Islet of Langerhans (tissue), 1 donor: Measurements from ENCODE around the gene TMEM200A.
"Not testable (repeated sequence)": the region's sequence is repeated elsewhere in the genome, so short reads cannot be mapped to it uniquely, and the experiment has no call there.

Source experiments
- FAIRE-seq: peaks from one replicate; lab custom pipeline; 2011; peaks lifted over from hg19 to GRCh38; lab: Jason Lieb, UNC

The TMEM200A gene

DNA sequence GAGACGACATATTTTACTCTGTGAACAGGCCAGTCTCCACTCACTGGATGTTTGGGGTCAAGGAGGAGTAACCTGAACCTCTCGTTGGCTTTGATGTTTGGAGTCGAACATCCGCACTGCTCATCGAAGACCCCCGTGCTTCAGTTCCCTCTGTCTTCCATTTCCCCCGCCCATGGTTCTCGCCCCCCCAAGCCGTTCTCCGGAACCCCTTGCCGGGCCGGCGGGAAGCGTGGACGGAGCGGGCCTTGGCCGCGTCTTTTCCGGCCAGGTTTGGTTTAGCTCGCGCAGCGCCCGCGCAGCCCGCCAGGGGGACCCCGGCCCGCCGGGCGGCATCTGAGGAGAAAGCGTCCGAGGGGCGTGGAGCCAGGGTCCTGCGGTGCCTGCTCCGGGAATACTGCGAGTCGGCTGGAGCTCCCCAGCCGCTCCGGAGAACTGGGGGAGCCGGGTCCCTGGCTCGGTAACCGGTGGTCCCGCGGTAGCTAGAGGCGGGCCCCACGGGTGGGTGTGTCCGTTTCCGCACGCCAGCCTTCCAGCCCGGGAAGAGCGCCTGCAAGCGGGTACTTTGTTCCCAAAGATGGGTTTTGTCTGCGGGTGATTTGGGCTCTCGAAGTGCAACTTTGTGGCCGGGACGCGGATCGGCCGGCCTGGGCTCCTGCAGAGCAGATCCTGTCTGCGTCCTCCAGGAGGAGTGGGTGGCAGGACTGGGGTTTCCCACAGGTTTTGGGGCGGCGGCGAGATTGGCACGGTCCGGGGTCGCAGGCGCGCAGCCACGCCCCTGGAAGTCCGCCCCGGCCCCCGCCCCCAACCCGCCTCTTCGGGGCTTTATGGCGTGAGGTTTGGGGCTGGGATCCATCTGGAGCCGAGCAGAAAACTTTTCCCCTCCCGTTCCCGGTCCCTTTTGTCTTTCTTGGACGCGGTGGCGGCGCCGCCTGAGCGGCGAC is at the start of gene TMEM200A:
TMEM200A (plus strand) TSS at position 852 of the 941 bp plus-strand sequence. CDS start 74,406 bp downstream, outside the sequence.
- no peak for FAIRE-seq

DNA sequence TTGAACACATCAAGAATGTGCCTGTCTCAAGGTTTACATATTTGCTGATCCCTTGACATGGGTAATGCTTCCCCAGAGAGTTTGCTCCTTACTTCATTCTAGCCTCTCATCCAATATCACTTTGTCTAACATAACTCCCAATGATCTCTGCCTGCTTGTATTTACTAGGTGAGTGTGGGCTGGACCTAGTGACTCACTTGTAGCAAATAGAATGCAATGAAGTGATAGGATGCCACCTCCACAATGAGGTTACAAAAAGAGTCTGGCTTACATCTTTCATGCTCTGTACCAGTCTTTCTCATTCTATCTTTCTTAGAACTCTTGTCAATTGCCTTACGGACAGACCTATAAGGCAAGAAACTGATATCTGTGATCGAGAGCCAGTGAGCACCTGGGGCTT is 44.9 kb upstream of the TMEM200A start:
- FAIRE-seq, result no peak

DNA sequence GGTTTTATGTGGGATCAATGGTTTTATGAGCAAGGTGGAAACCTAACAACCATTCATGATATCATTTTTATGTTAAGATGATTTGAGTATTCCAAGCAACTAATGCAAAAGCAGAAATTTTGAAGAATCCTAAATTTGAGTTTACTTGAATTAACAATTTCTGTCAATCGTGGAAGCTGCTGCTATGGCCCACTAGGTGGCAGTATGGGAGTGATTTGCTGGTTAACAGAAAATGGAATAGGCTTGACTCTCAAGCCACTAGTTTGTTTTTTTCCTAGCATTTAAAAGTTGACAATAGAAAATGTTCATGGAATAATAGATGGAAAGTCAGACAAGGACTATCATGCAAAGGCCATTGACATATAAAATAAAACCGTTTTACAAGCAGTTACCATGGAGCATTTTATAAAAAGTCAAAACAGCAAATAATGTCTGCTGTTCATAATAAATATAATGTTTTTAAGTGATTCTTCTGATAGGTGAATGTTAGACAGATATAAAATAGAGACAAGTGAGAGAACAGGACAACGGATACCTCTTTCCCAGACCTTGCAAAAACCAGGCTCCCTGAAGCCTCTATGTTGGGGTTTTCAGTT is 43.0 kb upstream of the TMEM200A start:
- peak; percentile 99 for FAIRE-seq

DNA sequence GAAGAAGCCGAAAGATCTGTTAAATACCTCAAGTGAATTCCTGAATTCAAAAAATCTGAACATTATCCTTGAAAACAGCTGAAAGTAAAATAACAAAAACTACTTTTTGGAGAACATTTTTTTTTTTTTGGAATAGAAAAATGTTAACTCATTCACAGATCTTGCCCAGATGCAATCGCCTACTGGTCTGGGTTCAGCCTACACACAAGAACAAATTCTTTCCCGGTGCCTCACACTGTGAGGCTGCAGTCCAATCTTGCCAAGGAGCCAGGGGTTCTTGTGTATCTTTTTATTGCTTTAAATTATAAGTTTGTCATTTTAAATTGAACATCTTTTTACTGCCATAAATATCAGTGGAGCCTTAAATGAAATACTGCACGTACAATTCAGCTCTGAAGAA is 41.2 kb upstream of the TMEM200A start:
- FAIRE-seq, result no peak

DNA sequence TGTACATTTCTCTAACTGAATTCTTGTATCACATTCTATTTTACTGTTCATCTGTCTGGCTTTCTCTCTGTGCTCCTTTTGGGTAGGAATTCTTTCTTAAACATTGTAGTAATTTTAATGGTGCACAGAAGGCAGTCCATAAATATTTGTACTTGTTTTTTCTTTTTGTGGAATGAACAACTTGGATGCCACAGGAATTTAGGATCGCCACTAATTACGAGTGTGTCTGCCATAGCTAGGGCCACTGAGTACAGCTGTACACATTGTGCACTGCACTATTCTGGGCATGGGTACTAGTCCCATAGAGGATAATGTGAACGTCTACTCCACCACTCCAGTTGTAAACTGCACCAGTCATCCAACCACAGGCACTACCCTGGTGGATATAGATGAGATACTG is 39.3 kb upstream of the TMEM200A start:
- no peak for FAIRE-seq

DNA sequence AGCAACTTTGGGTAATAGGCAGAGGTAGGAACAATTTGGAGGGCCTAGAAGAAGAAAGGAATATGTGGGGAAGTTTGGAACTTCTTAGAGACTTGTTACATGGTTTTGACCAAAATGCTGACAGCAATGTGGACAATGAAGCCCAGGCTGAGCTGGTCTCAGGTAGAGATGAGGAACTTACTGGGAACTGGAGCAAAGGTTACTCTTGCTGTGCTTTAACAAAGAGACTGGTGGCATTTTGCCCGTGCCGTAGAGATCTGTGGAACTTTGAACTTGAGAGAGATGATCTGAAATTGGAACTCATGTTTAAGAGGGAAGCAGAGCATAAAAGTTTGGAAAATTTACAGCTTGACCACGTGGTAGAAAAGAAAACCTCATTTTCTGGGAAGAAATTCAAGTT is 28.3 kb upstream of the TMEM200A start:
- no peak for FAIRE-seq

DNA sequence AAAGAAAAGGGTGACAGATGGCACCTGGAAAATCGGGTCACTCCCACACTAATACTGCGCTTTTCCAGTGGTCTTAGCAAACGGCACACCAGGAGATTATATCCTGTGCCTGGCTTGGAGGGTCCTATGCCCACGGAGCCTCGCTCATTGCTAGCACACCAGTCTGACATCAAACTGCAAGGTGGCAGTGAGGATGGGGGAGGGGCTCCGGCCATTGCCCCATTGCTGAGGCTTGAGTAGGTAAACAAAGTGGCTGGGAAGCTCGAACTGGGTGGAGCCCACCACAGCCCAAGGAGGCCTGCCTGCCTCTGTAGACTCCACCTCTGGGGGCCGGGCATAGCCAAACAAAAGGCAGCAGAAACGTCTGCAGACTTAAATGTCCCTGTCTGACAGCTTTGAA is 19.5 kb upstream of the TMEM200A start:
- not testable (repeated sequence) for FAIRE-seq

DNA sequence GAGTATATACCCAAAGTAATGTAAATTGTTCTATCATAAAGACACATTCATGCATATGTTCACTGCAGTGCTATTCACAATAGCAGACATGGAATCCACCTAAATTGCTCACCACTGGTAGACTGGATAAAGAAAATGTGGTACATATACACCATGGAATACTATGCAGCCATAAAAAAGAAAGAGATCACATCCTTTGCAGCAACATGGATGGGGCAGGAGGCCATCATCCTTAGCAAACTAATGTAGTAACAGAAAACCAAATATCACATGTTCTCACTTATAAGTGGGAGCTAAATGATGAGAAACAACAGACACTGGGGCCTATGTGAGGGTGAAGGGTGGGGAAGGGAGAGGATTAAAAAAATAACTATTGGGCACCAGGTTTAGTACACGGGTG is 11.5 kb upstream of the TMEM200A start:
- FAIRE-seq, result no peak

DNA sequence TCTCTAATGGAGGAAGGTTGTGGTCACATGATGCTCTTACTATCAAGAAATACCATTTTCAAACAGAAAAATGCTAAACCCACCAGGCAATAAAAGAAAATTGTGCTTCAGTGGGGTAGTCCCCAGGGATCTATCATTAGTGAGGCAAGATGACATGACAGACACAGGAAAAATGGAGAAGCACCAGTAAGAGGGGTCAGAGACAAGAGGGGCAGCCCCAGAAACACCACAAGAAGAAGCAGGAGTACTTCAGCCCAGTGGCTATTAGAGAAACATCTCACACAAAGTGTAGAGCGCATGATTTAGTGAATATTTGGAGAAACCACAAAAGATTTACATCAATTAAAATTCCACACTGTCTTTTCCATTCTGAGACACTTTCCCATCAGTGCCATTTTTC is 10.2 kb upstream of the TMEM200A start:
- FAIRE-seq, result no peak

DNA sequence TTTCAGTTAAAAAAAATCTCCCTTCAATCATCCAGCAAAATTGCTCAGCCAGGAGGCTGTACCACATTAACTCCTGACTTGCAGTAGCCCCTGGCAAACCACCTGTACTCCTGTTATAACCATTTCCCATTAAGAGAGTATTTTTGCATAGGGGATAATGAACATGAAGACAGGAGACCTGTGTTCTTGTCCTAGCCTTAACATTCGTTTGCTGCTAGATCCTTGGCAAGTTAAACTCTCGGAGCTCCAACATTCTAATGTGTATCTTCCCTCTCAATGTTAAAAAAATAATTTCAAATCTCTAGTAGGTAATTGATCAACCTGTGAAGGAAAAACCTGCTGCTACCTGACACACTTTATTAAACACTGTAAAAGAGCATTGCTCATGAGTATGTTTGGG is 8.4 kb upstream of the TMEM200A start:
- FAIRE-seq, result peak; percentile 94

DNA sequence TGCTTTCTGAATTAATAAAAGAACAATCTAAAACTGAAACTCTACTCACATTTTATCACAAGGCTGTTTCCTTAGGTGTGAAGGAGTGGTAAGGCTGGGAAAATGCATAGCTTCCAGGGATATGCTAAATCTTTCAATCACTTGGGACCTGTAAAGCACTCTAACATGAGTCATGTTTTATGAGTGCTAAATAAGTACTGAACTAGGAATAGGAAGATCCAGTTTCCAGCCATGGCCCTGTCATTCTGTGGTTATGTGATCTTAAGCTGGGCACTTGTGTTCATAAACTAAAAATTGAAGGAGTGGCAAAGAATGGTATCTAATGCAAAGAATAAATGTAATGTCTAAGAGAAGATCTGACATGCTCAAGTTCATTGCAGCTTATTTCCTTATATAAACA is 6.1 kb upstream of the TMEM200A start:
- peak; percentile 66 for FAIRE-seq

DNA sequence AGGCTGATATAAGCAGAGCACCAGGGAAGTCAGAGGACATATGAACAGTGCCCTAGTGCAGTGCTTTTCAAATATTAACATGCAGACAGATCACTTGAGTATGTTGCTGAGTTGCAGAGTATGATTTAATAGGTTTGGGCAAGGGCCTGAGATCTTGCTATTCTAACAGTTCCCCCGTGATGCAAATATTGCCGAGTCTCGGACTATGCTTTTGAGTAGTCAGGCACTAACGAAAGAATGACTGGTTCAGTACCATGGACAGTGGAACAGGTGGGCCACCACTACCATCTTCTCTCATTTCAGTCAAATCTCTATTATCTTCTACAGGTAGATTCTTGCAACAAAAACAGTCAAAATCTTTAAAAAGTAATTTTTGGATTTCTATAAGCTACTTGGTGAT is 3.7 kb upstream of the TMEM200A start:
- peak; percentile 94 for FAIRE-seq

DNA sequence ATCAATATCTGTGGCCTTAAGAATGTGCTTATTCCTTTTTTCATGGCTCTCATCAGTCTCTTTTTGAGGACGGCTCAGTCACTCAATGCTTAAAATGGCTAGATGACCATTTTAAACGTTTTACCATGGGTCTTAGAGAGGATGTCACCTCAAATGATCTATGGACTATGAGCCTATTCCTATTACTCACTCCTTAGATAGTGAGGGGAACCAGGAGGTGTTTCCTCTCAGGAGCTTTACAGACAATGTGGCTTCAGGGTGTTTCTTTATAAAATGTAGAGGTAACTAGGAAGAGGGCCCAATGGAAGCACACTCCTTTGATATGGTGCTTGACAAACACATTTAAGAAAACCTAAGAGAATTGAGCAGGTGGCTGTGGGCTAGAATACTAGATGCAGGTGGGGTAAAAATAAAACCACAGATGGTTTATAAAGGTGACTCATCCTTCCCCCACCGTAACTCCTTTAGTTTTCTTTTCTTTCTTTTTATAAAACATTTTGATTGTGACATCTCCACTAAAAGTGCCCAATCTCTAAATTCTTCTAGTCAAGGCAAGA is 1.5 kb upstream of the TMEM200A start:
- no peak for FAIRE-seq

DNA sequence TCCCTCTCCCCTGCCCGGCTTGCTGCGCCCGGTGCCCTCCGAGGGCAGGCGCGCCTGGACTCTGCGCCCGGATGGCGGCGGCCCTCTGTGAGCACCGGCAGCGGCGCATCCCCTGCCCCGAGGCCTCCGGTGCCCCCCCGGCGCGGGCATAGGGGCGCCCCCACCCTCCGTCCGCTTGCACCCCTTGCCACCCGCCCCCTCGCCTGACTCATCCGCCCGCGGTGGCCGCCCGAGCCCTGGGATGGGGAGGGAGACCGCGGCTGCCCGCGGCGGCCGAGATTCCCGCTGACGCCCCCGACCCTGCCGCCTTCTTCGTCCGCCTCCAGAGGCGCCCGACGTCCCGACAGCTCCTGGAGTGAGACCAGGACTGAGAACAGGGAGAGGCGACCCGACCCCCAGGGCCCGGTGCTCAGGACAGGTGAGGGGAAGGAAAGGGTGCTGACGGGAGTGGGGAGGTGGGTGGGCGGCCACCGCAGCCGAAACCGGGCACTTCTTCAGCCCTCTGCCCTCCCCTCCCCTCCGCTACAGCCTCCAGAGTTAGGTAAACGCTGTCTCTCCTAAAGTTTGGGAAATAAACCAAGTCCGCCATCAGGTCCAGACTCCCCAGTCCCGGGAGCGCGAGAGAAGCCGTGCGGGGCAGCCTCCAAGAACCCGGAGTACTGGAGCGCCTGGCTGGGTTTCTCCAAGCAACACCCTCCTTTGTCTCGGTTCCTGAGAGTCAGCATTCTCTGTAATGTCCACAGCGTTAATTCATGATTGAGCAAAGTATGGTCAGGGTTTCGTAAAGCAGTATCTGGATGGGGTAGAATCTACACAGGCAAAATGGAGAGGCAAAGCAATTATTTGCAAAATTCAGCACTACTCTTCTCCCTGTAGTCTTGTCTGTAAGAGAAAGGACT is 539 bp downstream of the TMEM200A start:
- peak; percentile 47 for FAIRE-seq

DNA sequence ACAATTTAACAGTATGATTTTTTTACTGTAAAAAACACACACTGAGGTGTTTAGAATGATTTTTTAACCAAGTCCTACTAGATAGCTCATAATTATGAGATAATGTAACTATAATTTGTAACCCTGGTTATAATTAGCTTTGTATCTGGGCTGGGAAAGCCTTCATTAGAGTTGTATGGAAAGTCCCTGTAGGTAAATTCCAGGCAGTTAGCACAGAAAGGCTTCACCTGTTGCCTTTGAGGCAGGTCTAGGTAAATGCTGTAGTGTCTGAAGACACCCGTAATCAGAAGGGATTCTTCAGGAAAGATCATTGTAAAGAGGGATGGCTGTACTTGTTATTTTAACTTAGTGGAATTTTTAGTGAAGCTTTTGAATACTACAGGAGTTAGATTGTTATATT is 1.9 kb downstream of the TMEM200A start:
- FAIRE-seq, result no peak

DNA sequence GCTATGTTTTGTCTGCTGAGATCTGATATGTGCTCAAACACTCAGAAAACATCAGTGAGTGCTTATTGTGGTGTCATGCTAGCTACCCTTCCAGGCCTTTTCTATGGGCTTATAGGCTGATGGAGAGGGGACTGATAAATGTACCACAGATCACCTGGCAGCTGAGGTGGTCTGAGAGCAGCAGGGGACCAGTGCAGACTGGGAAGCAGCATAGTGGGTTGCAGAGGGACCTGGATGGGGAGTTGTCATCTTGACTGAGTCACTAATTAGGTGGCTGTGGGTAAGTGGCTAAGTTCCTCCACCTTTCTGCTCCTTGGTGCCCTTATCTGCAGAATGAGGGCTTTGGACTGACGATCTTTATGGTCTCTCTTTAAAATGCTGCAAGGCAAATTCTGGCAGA is 2.8 kb downstream of the TMEM200A start:
- FAIRE-seq, result no peak

DNA sequence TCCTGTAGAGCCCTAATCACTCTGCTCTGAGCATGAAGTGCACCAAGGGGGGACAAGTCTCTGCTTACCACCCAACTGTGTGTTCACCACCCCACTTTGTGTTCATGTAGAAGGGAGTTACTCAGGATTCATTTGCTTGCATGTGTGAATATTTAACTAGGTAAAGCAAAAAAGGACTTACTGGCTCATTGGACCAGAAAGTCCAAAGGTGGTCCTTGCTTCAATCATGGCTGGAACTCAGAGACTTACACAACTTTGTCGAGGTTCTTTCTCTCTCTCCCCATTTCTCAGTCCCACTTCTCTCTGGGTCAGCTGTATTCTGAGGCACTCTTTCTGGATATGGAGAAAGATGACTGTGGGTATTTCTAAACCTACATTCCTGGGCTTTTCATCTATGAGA is 4.0 kb downstream of the TMEM200A start:
- no peak for FAIRE-seq

DNA sequence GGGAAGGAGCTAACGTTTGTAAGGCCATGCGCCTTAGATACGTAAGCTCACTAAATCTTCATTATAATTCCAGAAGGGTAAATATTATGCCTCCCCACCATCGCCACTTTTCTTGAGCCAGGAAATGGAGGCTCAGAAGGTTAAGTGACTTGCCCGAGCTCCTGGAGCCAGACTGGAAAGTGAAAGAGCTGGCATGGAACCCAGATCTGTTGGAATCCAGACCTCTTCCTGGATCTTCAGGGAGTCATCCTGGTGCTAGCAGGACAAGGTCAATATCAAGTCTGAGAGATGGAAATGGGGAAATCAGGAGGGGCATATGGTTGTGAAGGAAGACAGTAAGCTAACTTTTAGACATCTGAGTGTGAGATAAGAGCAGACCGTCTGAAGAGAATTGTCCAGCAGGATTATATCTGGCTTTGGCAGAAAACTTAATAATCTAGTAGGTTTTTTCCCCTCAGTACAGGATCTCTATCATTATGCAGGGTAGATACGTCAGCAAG is 6.2 kb downstream of the TMEM200A start:
- no peak for FAIRE-seq

DNA sequence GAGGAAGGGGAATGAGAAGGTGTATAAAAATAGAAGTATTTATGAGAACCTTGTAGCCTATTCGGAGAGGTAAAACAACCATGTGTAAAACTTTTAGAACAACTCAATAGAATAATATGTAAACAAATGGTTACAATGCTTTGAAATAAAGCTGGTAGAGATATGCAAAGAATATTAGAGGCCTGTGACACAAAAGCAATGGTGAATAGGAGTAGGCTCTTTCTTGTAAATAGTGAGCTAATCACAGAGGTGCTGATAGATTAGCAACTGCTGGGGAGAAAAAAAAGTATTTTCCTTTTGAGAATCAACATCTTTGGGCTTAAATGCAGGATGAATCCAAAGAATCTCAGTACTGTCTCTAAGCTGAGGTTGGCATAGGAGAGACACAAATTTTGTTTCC is 7.0 kb downstream of the TMEM200A start:
- FAIRE-seq, result no peak

DNA sequence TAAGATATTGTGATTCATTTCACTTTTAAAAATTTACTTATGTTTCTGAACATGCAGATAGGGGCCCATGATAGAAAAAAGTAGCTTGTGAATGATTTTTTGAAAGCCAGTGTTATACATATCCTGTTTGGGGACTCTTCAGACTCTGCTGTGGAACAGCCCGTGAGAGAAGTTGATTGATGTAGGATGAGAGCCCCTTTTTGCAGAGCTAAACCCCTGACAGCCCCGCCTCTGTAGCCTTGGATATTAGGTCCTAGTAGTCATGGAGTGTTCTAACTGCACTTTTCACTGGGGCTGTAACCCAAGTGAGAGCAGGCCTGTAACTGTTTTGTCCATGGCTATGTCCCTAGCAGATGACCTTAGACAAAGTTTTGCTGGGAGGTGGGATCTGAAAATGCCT is 8.2 kb downstream of the TMEM200A start:
- FAIRE-seq, result no peak

DNA sequence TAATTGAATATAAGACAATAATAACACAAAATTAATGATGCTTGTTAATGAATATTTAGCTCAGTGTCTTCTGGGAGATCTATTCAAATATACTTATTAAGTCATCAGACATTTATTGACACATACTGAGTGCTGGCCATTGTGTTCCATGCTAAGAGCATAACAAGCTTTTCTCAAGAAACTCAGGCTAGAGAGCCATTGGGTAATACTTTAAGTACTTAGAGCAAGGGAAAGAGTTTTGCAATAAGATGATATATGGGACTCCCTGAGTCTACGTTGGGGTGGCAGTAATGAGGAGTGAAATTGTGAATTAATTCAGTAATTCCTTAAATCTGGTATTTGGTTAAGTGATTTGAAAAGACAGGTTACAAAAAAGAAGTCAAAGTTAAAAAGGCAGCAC is 11.1 kb downstream of the TMEM200A start:
- peak; percentile 41 for FAIRE-seq

DNA sequence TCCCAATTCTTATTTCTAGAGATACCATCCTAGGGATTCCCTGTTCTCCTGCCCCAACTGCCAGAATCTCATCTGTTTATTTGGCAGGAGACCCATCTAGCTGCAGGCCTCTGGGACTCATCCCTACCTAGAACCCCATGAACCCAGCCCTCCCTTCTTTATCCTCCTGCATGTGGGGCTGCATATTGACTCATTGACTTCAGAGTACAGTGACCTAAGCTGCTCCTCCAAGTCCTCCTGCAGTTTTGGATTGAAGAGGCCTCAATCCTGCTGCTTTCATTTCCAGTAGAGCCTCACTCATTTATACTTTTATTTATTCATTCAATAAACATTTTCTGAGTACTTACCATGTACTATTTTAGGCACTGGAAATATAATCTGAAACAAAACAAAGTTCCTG is 11.6 kb downstream of the TMEM200A start:
- no peak for FAIRE-seq
